Breast epithelium (tissue), 4 donors: ENCODE measurements around the gene ZFP14. TPM values are rescaled to one million over a fixed set of nuclear protein-coding genes. Genes with fewer than 3 reads are reported as not detected.

ENCODE experiments used
- DNase-seq, 2 donors: peaks; one replicate each; pipeline ENCODE4 v3.0.0-alpha.2; 2019; ENCODE audit warnings: low spot score in 2 of 2
- H3K27ac ChIP-seq, 2 donors: fragments of 200-600 bp; sonication (generic) in 1 of 2; one replicate each; pipeline ENCODE4 v1.5.1; 2016 to 2019; ENCODE audit warnings: mild to moderate bottlenecking in 1 of 2
- H3K27me3 ChIP-seq, 2 donors: fragments of 200-600 bp; sonication (generic) in 1 of 2; one replicate each; pipeline versions ENCODE4 v1.5.1 to v1.6.0; 2017 to 2019; ENCODE audit warnings: control low read depth in 1 of 2, mild to moderate bottlenecking in 1 of 2
- H3K36me3 ChIP-seq: fragments of 200-600 bp; one replicate; pipeline ENCODE4 v1.5.1; 2019
- H3K4me1 ChIP-seq, 2 donors: fragments of 200-600 bp; sonication (generic); one replicate each; pipeline ENCODE4 v1.5.1; 2016 to 2019; ENCODE audit warnings: control low read depth in 1 of 2
- H3K4me3 ChIP-seq, 3 donors: fragments of 200-600 bp; sonication (generic); 1 replicate in 2 of 3; 2 replicates in 1 of 3; pipeline ENCODE4 v1.5.1; 2016 to 2019; ENCODE audit warnings: mild to moderate bottlenecking in 3 of 3, moderate library complexity in 2 of 3
- H3K9me3 ChIP-seq, 2 donors: fragments of 200-600 bp; sonication (generic) in 1 of 2; one replicate each; pipeline ENCODE4 v1.5.1; 2016 to 2019; ENCODE audit warnings: control low read depth in 1 of 2
- POLR2A ChIP-seq: fragments of 450-650 bp; IDR thresholded peaks from one replicate; pipeline ENCODE4 v1.6.1; 2016; ENCODE audit warnings: antibody characterized with exemption, mild to moderate bottlenecking, moderate library complexity
- POLR2AphosphoS5 ChIP-seq, 3 donors: sonication (generic); formaldehyde crosslinking; IDR thresholded peaks; one replicate each; pipeline ENCODE4 v1.6.1; 2017; ENCODE audit warnings: antibody characterized with exemption in 3 of 3
- intact Hi-C: fragments of 100-400 bp; cut with DNase I; formaldehyde crosslinking; loops from one replicate; pipeline ENCODE4 v1.15.1; 2023; ENCODE audit warnings: low total_unique reads
- total RNA-seq, 3 donors: library from RNA; depleted of rRNA; stranded (reverse); fragments of >200 nt; gene quantifications; one replicate each; pipeline ENCODE4 v1.1.0, GENCODE V29; 2016
- TF ChIP-seq, protein P1 (sequence below), 3 donors: fragments of 450-650 bp; IDR thresholded peaks; one replicate each; pipeline ENCODE4 v1.5.1; 2016 to 2017; ENCODE audit warnings: antibody characterized with exemption in 3 of 3, mild to moderate bottlenecking in 3 of 3, moderate library complexity in 3 of 3

Gene ZFP14
- total RNA-seq, 3 donors from 2014 or later, result 5.3 to 13.3 (median 8.5) TPM

DNA sequence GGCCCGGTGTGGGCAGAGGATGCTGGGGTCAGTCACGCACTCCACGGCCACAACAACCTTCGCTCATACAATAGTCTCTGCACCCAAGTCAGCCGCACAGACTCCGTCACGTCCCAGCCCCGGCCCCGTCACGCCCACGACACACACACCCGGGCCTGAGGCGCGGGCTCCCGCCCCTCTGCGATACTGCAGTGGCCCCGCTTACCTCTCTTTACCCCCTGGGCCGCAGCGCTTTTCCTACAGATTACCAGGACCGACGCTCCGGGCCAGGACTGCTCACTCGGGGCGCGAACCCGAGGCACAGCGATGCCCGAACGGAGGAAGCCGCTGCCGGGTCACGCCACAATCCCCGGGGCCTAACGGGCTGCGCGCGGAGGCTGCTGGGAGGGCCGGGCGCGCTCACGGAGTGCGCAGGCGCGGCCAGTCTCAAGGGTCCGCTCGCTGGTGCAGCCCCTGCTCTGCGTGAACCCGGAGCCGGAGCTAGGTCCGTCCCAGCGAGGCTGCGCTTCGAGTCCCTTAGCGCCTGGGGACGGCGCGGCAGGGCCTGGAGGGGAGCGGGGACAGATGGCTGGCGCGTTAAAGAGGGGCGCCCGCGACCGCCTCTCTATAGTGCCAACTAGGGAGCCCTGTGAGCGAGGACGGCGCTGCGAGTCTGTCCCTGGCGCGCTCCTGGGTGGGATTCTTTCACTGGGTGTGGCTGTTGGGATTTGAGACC is 39.4 kb upstream of the ZFP14 start, which contains the start of gene ZFP82:
Gene ZFP82, minus strand, starts transcription at position 358 of the 715 bp plus-strand sequence. CDS start 8,855 bp downstream, outside the sequence.
- peaks cover 0 to 8% of the 10 kb centered on the region in 2 donors for H3K4me1 ChIP-seq
- peak; percentile 24 to 61 (median 26) for TF ChIP-seq POLR2AphosphoS5 (IDR thresholded peaks at IDR 0.05)
- TF ChIP-seq, protein P1, sequence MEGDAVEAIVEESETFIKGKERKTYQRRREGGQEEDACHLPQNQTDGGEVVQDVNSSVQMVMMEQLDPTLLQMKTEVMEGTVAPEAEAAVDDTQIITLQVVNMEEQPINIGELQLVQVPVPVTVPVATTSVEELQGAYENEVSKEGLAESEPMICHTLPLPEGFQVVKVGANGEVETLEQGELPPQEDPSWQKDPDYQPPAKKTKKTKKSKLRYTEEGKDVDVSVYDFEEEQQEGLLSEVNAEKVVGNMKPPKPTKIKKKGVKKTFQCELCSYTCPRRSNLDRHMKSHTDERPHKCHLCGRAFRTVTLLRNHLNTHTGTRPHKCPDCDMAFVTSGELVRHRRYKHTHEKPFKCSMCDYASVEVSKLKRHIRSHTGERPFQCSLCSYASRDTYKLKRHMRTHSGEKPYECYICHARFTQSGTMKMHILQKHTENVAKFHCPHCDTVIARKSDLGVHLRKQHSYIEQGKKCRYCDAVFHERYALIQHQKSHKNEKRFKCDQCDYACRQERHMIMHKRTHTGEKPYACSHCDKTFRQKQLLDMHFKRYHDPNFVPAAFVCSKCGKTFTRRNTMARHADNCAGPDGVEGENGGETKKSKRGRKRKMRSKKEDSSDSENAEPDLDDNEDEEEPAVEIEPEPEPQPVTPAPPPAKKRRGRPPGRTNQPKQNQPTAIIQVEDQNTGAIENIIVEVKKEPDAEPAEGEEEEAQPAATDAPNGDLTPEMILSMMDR (IDR thresholded peaks at IDR 0.05), result no peak
- H3K4me3 ChIP-seq, result peak within 1 kb of the TSS; percentile 71 to 81 (median 73)
- intact Hi-C loops, result no loop called here
- peak; percentile 31 to 68 for DNase-seq
- H3K36me3 ChIP-seq, result no peaks in the 10 kb centered on the region
- H3K27me3 ChIP-seq, result no peaks in the 10 kb centered on the region
- H3K27ac ChIP-seq, result peak within 1 kb of the TSS; percentile 86 to 93
- peaks cover 0 to 11% of the 10 kb centered on the region in 2 donors for H3K9me3 ChIP-seq

DNA sequence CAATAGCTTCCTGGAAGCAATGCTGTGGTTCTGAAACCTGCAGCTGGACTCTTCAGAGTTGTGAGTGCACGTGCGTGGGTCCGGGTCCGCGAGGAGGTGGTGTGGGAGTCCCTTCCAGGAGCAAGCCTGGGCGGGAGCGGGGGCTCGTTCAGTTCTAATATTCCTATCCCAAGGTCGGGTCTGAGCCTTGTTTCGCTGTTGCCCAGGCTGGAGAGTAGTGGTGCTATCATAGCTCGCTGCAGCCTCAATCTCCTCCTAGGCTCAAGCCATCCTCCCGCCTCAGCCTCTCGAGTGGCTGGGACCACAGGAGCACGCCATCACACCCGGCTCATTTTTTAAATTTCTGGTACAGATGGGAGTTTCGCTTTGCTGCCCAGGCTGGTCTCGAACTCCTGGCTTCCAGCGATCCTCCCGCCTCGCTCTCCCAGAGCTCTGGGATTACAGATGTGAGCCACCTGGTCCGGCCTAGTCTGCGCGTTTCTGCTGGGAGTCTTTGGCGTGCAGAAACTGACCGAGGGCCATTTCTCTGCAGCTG is 38.8 kb upstream of the ZFP14 start:
- Histone ChIP-seq H3K36me3 (no peaks in the 10 kb centered on the region), H3K27ac (peak overlapping the region; percentile 86 to 93), H3K27me3 (no peaks in the 10 kb centered on the region), H3K4me3 (peak overlapping the region; percentile 71 to 81 (median 73)), H3K4me1 (peaks cover 0 to 8% of the 10 kb centered on the region in 2 donors), H3K9me3 (peaks cover 0 to 11% of the 10 kb centered on the region in 2 donors)
- intact Hi-C loops, result no loop called here
- DNase-seq, result no peak
- TF ChIP-seq POLR2AphosphoS5 (IDR thresholded peaks at IDR 0.05), result no peak
- TF ChIP-seq, protein P1 (IDR thresholded peaks at IDR 0.05), result no peak
- no peak for TF ChIP-seq POLR2A

DNA sequence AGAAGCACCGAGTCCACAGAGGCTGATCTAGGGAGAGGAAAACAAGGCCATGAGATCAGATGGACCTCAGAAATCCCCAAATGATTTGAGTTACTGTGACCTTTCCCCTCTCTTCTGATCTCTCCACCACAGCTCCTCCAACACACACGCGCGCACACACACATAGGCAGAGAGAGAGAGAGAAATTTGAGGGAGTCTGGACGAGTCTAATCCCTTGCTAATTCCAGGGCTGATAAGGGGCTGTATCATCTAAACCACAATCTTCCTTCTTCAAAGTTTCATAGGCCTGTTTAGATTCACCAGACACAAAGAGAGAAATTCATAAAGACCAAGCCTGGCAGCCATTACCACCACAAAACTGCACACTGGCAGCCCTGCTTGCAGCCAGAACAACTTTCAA is 30.8 kb upstream of the ZFP14 start:
- no peak for TF ChIP-seq POLR2AphosphoS5 (IDR thresholded peaks at IDR 0.05)
- TF ChIP-seq POLR2A, result no peak
- TF ChIP-seq, protein P1 (IDR thresholded peaks at IDR 0.05), result no peak
- Histone ChIP-seq H3K9me3 (peaks cover 6 to 16% of the 10 kb centered on the region in 2 donors), H3K27ac (no peak overlapping the region), H3K36me3 (peaks cover 7% of the 10 kb centered on the region), H3K4me1 (no peaks in the 10 kb centered on the region), H3K4me3 (no peak overlapping the region), H3K27me3 (no peaks in the 10 kb centered on the region)
- no peak for DNase-seq
- intact Hi-C loops, result no loop called here

DNA sequence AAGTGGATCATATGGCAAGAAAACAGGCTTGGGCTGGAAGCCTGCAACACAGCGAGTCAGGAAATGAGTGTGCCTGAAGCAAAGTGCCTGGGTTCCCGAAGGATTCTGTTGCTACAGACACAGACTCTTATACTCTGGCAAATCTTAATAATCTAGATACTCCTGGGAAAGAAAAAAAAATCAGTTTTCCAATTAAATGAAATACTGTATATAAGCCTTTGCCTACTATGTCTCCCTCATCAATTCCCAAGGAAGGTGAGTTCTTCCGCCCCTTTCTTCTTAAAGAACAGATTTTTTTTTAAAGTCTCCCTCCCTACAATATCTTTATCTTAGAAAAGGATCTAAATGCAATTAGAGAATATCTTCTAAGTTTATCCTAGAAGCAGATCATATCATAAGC is 29.1 kb upstream of the ZFP14 start:
- TF ChIP-seq, protein P1 (IDR thresholded peaks at IDR 0.05), result no peak
- TF ChIP-seq POLR2AphosphoS5 (IDR thresholded peaks at IDR 0.05) (no peak), POLR2A (no peak)
- H3K36me3 ChIP-seq, result peaks cover 14% of the 10 kb centered on the region
- no peaks in the 10 kb centered on the region for H3K27me3 ChIP-seq
- intact Hi-C loops, result no loop called here
- H3K4me1 ChIP-seq, result no peaks in the 10 kb centered on the region
- no peak overlapping the region for H3K4me3 ChIP-seq
- H3K9me3 ChIP-seq, result peaks cover 6 to 12% of the 10 kb centered on the region in 2 donors
- H3K27ac ChIP-seq, result no peak overlapping the region
- no peak for DNase-seq

DNA sequence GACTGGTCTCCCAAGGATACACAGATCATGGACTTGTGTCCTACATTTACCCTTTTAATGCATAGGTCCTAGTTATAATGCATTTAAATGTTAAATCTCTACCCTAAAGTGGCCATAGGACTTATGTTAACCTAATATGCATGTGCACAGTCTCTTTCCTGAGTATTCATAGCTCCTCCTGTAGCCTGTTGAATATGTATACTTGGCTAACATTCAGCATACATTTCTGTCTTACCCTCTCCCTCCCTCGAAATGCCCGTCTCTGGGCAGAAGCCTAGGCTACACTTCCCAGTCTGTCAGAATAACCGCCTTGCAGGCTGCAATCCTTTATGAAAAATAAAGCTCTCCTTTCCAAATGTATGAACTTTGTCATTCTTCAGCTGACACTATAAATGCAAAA is 25.5 kb upstream of the ZFP14 start:
- intact Hi-C loops, result no loop called here
- peaks cover 14% of the 10 kb centered on the region for H3K36me3 ChIP-seq
- DNase-seq, result no peak
- no peak overlapping the region for H3K27ac ChIP-seq
- no peaks in the 10 kb centered on the region for H3K4me1 ChIP-seq
- H3K4me3 ChIP-seq, result no peak overlapping the region
- TF ChIP-seq, protein P1 (IDR thresholded peaks at IDR 0.05), result no peak
- TF ChIP-seq POLR2A (no peak), POLR2AphosphoS5 (IDR thresholded peaks at IDR 0.05) (no peak)
- H3K9me3 ChIP-seq, result peaks cover 20 to 23% of the 10 kb centered on the region in 2 donors
- no peaks in the 10 kb centered on the region for H3K27me3 ChIP-seq
